ENCODE results near the gene WDR75. TPM values are rescaled to one million over a fixed set of nuclear protein-coding genes. Genes with fewer than 3 reads are reported as not detected.
A peak's percentile ranks its signal among the peaks of the same experiment; 100 is the strongest.

WDR75 gene
- total RNA-seq, result 24.7 to 46.9 TPM (median 27.3 TPM) in 3 replicates
- long read RNA-seq, transcript WDR75-201 (21 exons, 2,701 nt), result major isoform, 28 of 33 reads
- long read RNA-seq, partial matches to known transcripts, result 3 of 33 reads
- long read RNA-seq, other reads (novel, unspliced or antisense), result 2 of 33 reads

- peaks cover 17% of the 10 kb centered on the region for H3K4me1 Mint-ChIP-seq (ENCODE audit: low read depth)
- TF ChIP-seq CTCF (IDR thresholded peaks at IDR 0.05), result peak; percentile 24
- no peaks in the 10 kb centered on the region for H3K36me3 Mint-ChIP-seq (ENCODE audit: low read depth)
- H3K27ac Mint-ChIP-seq (ENCODE audit: unreplicated experiment), result peak within 1 kb of the TSS; percentile 100
- DNase-seq (ENCODE audit: low spot score), result peak; percentile 95
- no peaks in the 10 kb centered on the region for H3K9me3 Mint-ChIP-seq (ENCODE audit: low read depth)
- no peaks in the 10 kb centered on the region for H3K27me3 Mint-ChIP-seq (ENCODE audit: low read depth)
- H3K4me3 Mint-ChIP-seq (ENCODE audit: unreplicated experiment), result peak within 1 kb of the TSS; percentile 99
Measured at GRCh38 chr2:189440947-189441708, at the start of gene WDR75. TSS of gene WDR75 (plus strand) at chr2:189441474. CDS start at chr2:189441493, 19 bp downstream.

GRCh38 chr2:189393440-189394111 lies 47.7 kb upstream of the WDR75 start:
- H3K27ac Mint-ChIP-seq (ENCODE audit: unreplicated experiment), result peak overlapping the region; percentile 60
- H3K9me3 Mint-ChIP-seq (ENCODE audit: low read depth), result peaks cover 19% of the 10 kb centered on the region
- H3K36me3 Mint-ChIP-seq (ENCODE audit: low read depth), result peaks cover 2% of the 10 kb centered on the region
- no peak for DNase-seq (ENCODE audit: low spot score)
- H3K27me3 Mint-ChIP-seq (ENCODE audit: low read depth), result no peaks in the 10 kb centered on the region
- TF ChIP-seq CTCF (IDR thresholded peaks at IDR 0.05), result no peak
- H3K4me1 Mint-ChIP-seq (ENCODE audit: low read depth), result peaks cover 23% of the 10 kb centered on the region
- no peak overlapping the region for H3K4me3 Mint-ChIP-seq (ENCODE audit: unreplicated experiment)

GRCh38 chr2:189394525-189394924 lies 46.7 kb upstream of the WDR75 start:
- no peak overlapping the region for H3K27ac Mint-ChIP-seq (ENCODE audit: unreplicated experiment)
- no peak for TF ChIP-seq CTCF (IDR thresholded peaks at IDR 0.05)
- H3K4me1 Mint-ChIP-seq (ENCODE audit: low read depth), result peaks cover 17% of the 10 kb centered on the region
- peaks cover 4% of the 10 kb centered on the region for H3K36me3 Mint-ChIP-seq (ENCODE audit: low read depth)
- DNase-seq (ENCODE audit: low spot score), result no peak
- no peak overlapping the region for H3K4me3 Mint-ChIP-seq (ENCODE audit: unreplicated experiment)
- no peaks in the 10 kb centered on the region for H3K27me3 Mint-ChIP-seq (ENCODE audit: low read depth)
- H3K9me3 Mint-ChIP-seq (ENCODE audit: low read depth), result peaks cover 24% of the 10 kb centered on the region

- peaks cover 24% of the 10 kb centered on the region for H3K4me1 Mint-ChIP-seq (ENCODE audit: low read depth)
- H3K9me3 Mint-ChIP-seq (ENCODE audit: low read depth), result peaks cover 34% of the 10 kb centered on the region
- no peak for DNase-seq (ENCODE audit: low spot score)
- H3K36me3 Mint-ChIP-seq (ENCODE audit: low read depth), result peaks cover 14% of the 10 kb centered on the region
- H3K27me3 Mint-ChIP-seq (ENCODE audit: low read depth), result no peaks in the 10 kb centered on the region
- TF ChIP-seq CTCF (IDR thresholded peaks at IDR 0.05), result no peak
- no peak overlapping the region for H3K4me3 Mint-ChIP-seq (ENCODE audit: unreplicated experiment)
- H3K27ac Mint-ChIP-seq (ENCODE audit: unreplicated experiment), result peak overlapping the region; percentile 51
Measured at GRCh38 chr2:189402932-189403331, 38.3 kb upstream of the WDR75 start.

- H3K36me3 Mint-ChIP-seq (ENCODE audit: low read depth), result peaks cover 6% of the 10 kb centered on the region
- TF ChIP-seq CTCF (IDR thresholded peaks at IDR 0.05), result no peak
- DNase-seq (ENCODE audit: low spot score), result no peak
- H3K4me3 Mint-ChIP-seq (ENCODE audit: unreplicated experiment), result peak overlapping the region; percentile 5
- H3K9me3 Mint-ChIP-seq (ENCODE audit: low read depth), result peaks cover 12% of the 10 kb centered on the region
- peak overlapping the region; percentile 78 for H3K27ac Mint-ChIP-seq (ENCODE audit: unreplicated experiment)
- H3K27me3 Mint-ChIP-seq (ENCODE audit: low read depth), result no peaks in the 10 kb centered on the region
- peaks cover 59% of the 10 kb centered on the region for H3K4me1 Mint-ChIP-seq (ENCODE audit: low read depth)
Measured at GRCh38 chr2:189406586-189407233, 34.6 kb upstream of the WDR75 start.

All from chondrocyte (in vitro differentiated cells).